CD4-positive, alpha-beta T cell treated with Interleukin-15 for 1 hour (primary cell): ENCODE results near the gene PTPN13.
"Not testable (repeated sequence)": the region's sequence is repeated elsewhere in the genome, so short reads cannot be mapped to it uniquely, and the experiment has no call there.

Experiments used
- DNase-seq: peaks from one replicate; pipeline ENCODE4 v3.0.0-alpha.2; 2020

PTPN13 gene

DNA sequence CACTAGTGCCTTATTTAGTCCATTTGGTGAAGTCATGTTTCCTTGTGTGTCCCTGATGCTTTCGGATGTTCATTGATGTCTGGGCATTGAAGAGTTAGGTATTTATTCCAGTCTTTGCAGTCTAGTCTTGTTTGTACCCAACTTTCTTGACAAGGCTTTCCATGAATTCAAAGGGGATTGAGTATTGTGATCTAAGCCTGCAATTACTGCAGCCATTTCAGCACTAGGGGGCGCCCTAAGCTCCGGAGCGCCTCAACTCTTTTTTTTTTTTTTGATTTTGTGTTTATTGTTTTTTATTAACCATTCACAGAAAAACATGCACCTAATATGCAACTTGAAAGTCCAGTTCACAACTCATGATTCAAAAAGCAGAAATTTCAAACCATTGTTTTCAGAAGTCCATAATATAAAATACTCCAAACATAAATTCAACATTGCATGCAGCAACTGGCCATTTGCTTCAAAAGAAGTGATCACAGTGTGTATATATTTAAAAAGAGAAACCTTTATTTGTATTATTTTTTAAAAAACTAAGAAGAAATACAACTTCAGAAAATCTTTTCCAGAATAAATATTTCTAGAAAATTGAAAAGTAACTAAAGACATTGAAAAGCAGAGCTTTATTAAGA is 59.2 kb downstream of the PTPN13 start:
- no peak for DNase-seq

DNA sequence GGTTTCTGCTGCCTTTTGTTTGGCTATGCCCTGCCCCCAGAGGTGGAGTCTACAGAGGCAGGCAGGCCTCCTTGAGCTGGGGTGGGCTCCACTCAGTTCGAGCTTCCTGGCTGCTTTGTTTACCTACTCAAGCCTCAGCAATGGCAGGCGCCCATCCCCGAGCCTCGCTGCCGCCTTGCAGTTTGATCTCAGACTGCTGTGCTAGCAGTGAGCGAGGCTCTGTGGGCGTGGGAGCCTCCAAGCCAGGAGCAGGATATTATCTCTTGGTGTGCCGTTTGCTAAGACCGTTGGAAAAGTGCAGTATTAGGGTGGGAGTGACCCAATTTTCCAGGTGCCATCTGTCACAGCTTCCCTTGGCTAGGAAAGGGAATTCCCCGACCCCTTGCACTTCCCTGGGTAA is 62.7 kb downstream of the PTPN13 start:
- DNase-seq, result not testable (repeated sequence)

DNA sequence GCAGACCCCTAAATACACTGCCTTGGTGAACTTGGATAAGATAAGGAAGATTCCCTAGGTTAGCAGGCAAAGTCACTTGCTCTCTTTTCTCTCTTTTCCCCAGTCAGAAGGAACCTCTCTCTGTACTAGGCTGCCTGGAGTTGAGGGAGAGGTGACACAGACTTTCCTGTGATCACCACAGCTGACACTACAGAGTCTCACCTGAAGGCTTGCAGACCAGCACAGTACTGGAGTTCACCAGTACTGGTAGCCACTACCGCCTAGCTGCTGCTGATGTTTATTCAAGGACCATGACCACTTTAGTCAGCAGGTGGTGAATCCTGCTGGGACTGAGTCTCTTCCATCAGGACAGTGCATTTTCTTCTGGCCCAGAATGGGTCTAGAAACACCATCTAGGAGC is 63.3 kb downstream of the PTPN13 start:
- DNase-seq, result no peak

DNA sequence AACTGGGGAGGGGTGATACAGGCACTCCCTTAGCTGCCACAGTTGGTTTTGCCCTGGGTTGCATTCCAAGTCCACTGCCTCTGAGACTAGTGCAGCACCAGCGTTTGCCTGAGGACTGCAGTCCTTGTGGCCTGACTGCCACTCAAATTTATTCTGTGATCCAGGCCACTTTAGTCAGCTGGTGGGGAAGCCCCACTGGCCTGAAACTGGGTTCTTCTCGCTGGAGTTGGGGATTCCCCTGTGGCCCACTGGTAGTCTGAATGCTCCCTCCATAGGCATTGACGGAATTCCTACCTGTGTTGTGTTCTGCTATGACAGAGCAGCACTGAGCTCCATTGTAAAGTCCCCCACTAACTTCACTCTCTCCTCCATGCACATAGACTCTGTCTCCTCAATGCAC is 63.8 kb downstream of the PTPN13 start:
- DNase-seq, result no peak

DNA sequence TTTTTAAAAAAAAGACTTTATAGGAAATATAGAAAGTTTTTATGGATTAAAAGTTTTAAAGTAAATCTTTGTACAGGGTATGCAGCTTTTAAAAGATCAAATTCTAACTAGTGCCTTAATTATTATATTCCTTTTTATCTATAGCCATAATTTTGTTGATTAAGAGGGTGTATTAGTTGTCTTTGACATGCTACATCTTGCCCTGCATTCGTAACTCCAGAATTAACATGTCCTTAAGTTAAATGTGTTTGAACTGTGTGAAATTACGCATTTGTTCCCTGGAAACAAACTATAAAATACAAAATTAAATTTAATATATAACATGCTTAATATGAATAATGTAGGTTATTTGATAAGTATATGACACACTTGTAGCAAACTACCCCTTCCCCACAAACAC is 66.3 kb downstream of the PTPN13 start:
- DNase-seq, result no peak

DNA sequence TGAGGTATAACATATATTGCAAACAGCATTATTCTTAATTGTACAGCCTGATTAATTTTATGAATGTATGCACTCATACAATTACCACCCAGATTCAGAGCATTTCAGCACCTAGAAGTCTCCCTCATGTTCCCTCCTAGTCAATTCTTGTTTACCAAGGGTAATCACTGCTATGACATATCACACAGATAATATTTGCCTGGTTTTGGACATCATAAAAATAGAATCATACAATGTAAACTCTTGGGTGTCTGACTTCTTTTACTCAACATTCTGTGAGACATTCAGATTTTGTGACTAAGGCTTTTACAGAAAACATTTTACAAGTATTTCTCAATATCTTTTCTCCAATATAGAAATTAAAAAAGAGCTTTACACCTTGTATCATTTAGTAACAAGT is 66.9 kb downstream of the PTPN13 start:
- no peak for DNase-seq

- DNase-seq, result no peak
Observed at GRCh38 chr4:86661418-86661817, 67.3 kb downstream of the PTPN13 start.

DNA sequence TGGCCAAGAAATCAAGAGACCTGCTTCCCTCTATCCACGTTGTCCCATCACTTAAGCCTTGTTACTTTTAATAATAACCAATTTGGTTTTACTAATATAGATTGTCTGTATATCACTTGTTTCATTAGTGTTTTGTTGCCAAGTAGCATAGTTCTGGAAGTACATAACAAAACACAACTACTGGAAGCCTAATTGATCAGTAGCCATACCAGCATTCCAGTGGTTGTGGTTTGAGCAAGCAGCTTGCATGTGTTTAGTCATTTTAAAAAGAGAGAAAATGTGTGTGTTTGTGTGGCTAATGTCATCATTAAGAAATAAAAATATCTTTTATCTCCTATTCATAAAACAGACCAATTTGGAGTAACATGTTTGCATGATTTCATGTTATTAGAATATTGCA is 70.8 kb downstream of the PTPN13 start:
- no peak for DNase-seq

DNA sequence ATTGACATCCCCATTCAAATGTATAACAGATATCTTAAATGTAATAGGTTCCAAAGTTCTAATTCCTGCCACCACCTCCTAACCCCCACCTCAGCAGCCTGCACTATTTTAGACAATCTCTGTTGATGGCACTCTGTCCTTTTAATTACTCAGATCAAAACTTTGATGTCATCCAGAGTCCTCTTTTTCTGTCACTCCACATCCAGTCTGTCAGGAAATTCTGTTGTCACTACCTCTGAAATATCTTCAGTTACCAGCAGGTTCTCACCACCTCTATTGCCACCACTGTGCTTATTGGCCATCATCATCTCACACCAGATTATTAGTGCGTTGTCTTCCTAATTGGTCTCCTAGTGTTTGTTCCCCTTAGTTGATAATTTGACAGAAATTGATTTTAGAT is 76.2 kb downstream of the PTPN13 start:
- no peak for DNase-seq

- no peak for DNase-seq
Observed at GRCh38 chr4:86670756-86671155, 76.6 kb downstream of the PTPN13 start.

DNA sequence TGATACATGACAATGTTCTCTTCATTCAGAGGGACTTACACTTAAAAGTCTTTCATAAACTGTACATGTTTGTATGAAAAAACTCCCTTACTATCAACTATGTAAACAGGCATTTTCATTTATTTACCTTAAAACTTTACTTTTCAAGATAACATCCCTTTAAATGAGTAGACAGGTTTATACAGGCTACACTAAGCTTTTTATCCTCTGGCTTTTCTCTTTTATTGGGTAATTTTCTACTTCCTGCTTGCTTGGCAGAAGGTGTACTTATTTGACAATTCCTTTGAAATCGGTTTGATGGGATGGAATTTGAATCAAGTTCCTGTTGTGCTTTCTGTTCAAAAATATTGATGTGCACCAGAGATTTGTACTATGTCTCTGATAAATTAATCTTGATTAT is 81.4 kb downstream of the PTPN13 start:
- DNase-seq, result no peak

- DNase-seq, result no peak
Observed at GRCh38 chr4:86678796-86679195, 84.7 kb downstream of the PTPN13 start.

DNA sequence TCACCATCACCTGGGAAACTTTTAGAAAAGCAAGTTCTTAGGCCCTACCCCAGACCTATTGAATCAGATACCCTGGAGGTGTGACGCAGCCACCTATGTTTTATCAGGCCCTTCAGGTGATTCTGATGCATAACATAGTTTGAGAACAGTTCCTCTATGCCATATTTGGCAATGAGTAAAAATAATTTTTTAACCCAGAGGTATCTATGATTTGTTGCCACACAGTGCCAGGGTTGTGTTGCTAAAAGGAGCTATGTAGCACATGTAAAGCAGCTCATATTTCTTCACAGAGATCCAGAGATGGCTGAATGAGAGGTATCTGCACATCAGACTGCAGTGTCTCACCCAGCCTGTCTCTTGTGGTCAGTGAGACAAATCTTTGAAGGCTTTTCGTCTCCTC is 85.3 kb downstream of the PTPN13 start:
- no peak for DNase-seq

DNA sequence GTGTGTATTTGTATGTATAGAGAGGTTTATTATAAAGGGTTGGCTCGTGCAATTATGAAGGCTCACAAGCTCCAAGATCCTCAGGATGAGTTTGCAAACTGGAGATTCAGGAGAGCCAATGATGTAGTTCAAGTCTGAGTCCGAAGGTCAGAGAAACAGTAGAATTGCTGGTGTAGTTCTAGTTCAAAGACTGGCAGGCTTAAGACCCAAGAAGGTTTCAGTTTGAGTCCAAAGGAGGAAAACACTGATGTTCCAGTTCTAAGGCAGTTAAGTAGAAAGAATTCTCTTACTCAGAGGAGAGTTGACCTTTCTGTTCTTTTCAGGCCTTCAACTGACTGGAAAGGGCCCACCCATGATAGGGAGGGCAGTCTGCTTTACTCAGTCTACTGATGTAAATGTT is 89.1 kb downstream of the PTPN13 start:
- no peak for DNase-seq

- DNase-seq, result no peak
Observed at GRCh38 chr4:86683983-86684382, 89.9 kb downstream of the PTPN13 start.

- DNase-seq, result no peak
Observed at GRCh38 chr4:86685401-86685800, 91.3 kb downstream of the PTPN13 start.

GRCh38 chr4:86686741-86687140 is 92.6 kb downstream of the PTPN13 start:
- no peak for DNase-seq

DNA sequence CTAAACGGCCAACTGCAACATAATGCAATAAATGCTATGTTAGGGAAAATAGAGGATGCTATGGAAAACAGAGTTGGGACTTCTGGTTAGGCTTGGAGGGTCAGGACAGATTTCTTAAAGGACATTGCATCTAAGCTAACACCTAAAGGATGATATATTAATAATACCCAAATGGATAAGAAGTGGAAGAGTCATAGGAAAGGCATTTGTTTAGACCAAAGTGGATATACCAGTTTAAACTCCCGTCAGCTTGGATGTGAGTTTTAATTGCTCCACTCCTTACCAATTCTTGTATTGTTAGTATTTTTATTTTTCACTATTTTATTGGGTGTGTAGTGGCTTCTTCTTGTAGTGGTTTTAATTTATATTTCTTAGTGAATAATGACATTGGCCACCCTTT is 93.9 kb downstream of the PTPN13 start:
- no peak for DNase-seq

DNA sequence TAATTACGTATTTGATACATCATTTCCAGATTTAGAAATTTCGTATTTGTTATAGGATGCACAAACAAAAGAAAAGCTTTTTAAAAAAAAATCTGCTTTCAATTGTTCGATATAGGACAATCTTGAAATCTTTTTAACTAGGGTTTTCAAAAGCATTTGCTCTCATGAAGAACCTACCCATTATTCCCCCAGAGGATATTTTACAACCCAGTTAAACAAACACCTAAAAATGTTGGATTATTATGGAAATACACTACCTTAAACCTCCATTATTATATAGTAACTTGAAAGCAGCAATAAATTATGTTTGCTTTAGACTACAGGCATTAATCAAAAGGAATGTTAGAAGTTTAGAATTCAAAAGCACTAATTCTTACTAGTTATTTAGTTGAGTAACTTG is 110.5 kb downstream of the PTPN13 start:
- no peak for DNase-seq

DNA sequence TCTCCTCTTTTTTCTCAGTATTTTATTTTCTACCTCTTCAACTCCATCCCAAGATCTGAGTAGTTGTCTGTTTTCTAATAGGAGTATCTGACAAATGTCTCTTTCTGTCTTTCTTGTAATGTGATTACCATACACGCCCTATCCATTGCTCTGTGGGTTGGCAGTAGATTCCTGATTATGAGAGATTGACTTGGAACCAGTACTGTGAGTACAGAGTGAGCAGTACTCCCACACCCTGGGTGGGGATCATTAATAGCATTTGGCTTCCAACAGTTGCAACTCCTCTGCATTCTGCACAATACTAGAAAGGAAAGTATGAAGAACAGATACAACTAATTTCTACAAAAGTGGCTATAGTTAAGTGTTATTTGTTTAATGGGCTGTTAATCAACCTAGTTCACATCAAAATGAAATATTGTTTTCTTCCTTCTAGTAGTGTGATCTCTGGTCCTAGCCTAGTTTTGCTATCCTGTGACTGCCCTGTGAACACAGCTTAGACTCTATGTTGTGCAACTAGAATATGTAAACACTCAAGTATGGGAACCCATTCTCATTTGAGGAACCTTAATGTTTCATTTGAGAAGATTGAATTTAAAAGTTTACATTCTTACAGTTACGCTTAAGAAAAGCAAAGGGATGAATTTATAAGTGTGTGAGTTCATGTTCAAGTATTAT is 112.9 kb downstream of the PTPN13 start:
- no peak for DNase-seq

DNA sequence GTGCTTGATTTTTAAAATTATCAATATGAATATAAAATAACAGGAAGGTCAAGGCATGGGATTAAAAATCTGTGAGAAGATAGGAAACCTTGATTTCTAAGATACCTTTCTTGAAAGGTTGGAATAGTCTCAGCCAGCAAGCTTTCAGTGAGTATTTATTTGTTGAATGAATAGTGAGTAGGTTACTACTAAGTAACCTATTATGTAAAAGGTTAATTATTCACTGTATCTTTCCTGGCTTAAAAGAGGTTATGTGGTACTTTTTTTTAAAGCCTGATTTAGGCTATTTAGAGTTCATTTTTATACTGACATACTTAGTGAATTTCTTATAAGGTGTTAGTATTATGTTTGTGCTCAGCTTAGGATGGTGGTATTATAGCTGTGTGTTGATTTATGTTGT is 123.5 kb downstream of the PTPN13 start:
- DNase-seq, result no peak

DNA sequence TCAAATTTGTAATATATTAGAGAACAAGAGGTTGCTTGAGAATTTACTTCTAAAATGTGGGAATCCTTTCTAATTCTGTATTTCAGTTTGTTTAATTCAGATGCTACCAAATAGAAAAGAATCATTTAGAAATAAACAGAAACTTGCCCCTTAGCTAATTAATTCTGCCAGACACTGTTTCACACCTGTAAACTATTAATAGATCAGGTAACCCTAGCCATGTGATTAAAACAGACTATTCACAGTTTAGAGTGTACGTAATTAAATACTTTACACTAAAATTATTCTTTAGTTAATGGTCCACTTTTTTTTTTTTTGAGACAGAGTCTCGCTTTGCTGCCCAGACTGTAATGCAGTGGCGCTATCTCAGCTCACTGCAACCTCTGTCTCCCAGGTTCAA is 124.0 kb downstream of the PTPN13 start:
- no peak for DNase-seq

- DNase-seq, result not testable (repeated sequence)
Observed at GRCh38 chr4:86719149-86719548, 125.0 kb downstream of the PTPN13 start.

- no peak for DNase-seq
Observed at GRCh38 chr4:86720508-86721068, 126.5 kb downstream of the PTPN13 start.

DNA sequence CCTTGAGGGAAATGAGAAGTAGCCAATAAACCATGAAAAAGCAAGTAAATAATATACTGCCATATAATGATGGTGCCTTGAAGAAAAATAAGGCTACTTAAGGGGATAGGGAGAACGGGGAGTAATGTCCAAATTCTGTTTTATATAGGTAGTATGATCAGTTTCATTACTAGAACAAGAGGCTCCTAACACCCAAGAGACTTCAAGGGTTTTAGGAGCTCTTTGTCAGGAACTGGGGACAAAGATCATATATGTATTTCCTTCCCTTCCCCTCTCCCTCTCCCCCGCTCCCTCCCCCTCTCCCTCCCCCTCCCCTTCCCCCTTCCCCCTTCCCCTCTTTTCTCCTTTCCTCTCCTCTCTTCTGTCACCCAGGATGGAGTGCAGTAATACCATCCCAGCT is 127.3 kb downstream of the PTPN13 start:
- DNase-seq, result no peak
